Uterus (tissue), 4 donors: Measurements from ENCODE around the gene POLD3. TPM values are rescaled to one million over a fixed set of nuclear protein-coding genes. Genes with fewer than 3 reads are reported as not detected.
A peak's percentile ranks its signal among the peaks of the same experiment; 100 is the strongest.

ENCODE experiments used
- DNase-seq, 2 donors: peaks; one replicate each; pipeline ENCODE4 v3.0.0-alpha.2; 2019 to 2020
- H3K27ac ChIP-seq, 2 donors: fragments of 200-600 bp; sonication (generic); 1 replicate in 1 of 2; 2 replicates in 1 of 2; pipeline ENCODE4 v1.5.1; 2016 to 2018
- H3K27me3 ChIP-seq, 2 donors: fragments of 200-600 bp; sonication (generic); one replicate each; pipeline ENCODE4 v1.5.1; 2018 to 2019; ENCODE audit warnings: control low read depth in 1 of 2
- H3K36me3 ChIP-seq, 2 donors: fragments of 200-600 bp; sonication (generic); one replicate each; pipeline ENCODE4 v1.5.1; 2019; ENCODE audit warnings: control low read depth in 1 of 2
- H3K4me1 ChIP-seq, 2 donors: fragments of 200-600 bp; sonication (generic); one replicate each; pipeline ENCODE4 v1.5.1; 2018 to 2019; ENCODE audit warnings: control low read depth in 1 of 2
- H3K4me3 ChIP-seq, 2 donors: fragments of 200-600 bp; sonication (generic); 1 replicate in 1 of 2; 2 replicates in 1 of 2; pipeline ENCODE4 v1.5.1; 2018 to 2019; ENCODE audit warnings: mild to moderate bottlenecking in 1 of 2
- H3K9me3 ChIP-seq, 2 donors: fragments of 200-600 bp; sonication (generic); one replicate each; pipeline ENCODE4 v1.5.1; 2019; ENCODE audit warnings: control low read depth in 1 of 2
- CTCF ChIP-seq, 4 experiments: fragments of 200-600 bp in 2 of 4; fragments of 450-650 bp in 2 of 4; sonication (generic) in 2 of 4; IDR thresholded peaks; one replicate each; pipeline ENCODE4 v1.5.1; 2016 to 2019; ENCODE audit warnings: antibody characterized with exemption in 4 of 4, mild to moderate bottlenecking in 2 of 4, moderate library complexity in 1 of 4
- POLR2A ChIP-seq, 2 donors: fragments of 450-650 bp; IDR thresholded peaks; one replicate each; pipeline ENCODE4 v1.6.1; 2016; ENCODE audit warnings: antibody characterized with exemption in 2 of 2, mild to moderate bottlenecking in 1 of 2, moderate library complexity in 1 of 2
- intact Hi-C: fragments of 100-400 bp; cut with DNase I; formaldehyde crosslinking; loops from one replicate; pipeline ENCODE4 v1.15.1; 2023; ENCODE audit warnings: low total_unique reads
- total RNA-seq, 4 donors: library from RNA; depleted of rRNA in 3 of 4; stranded (reverse); fragments of >200 nt in 3 of 4; gene quantifications; one replicate each; pipeline versions ENCODE4 v1.1.0 to v1.2.4, GENCODE V29; 2014 to 2023
- donor health status: DM: yes; HTN: yes; CAD: no.

The POLD3 gene
- total RNA-seq, 4 donors from 2014 or later, result 10.3 to 32.1 (median 21.3) TPM

- no peaks in the 10 kb centered on the region for H3K9me3 ChIP-seq
- TF ChIP-seq CTCF (IDR thresholded peaks at IDR 0.05) (no peak), POLR2A (IDR thresholded peaks at IDR 0.05) (no peak)
- intact Hi-C loops, result no loop called here
- no peak for DNase-seq
- no peaks in the 10 kb centered on the region for H3K36me3 ChIP-seq
- no peak overlapping the region for H3K4me3 ChIP-seq
- no peak overlapping the region for H3K27ac ChIP-seq
- H3K4me1 ChIP-seq, result peaks cover 0 to 6% of the 10 kb centered on the region in 2 donors
- H3K27me3 ChIP-seq, result no peaks in the 10 kb centered on the region
Observed at GRCh38 chr11:74626130-74626529, 33.7 kb downstream of the POLD3 start.

- Histone ChIP-seq H3K4me3 (no peak overlapping the region), H3K36me3 (no peaks in the 10 kb centered on the region), H3K27me3 (no peaks in the 10 kb centered on the region), H3K4me1 (peaks cover 0 to 6% of the 10 kb centered on the region in 2 donors), H3K9me3 (no peaks in the 10 kb centered on the region), H3K27ac (no peak overlapping the region)
- DNase-seq, result no peak
- intact Hi-C loops, result no loop called here
- TF ChIP-seq POLR2A (IDR thresholded peaks at IDR 0.05), result no peak
- no peak for TF ChIP-seq CTCF (IDR thresholded peaks at IDR 0.05)
Observed at GRCh38 chr11:74626604-74627003, 34.2 kb downstream of the POLD3 start.

GRCh38 chr11:74627381-74627780 lies 35.0 kb downstream of the POLD3 start:
- DNase-seq, result no peak
- Histone ChIP-seq H3K4me1 (peaks cover 0 to 6% of the 10 kb centered on the region in 2 donors), H3K36me3 (no peaks in the 10 kb centered on the region), H3K9me3 (no peaks in the 10 kb centered on the region), H3K27ac (no peak overlapping the region), H3K4me3 (no peak overlapping the region), H3K27me3 (no peaks in the 10 kb centered on the region)
- intact Hi-C loops, result no loop called here
- TF ChIP-seq CTCF (IDR thresholded peaks at IDR 0.05) (no peak), POLR2A (IDR thresholded peaks at IDR 0.05) (no peak)

- Histone ChIP-seq H3K27me3 (no peaks in the 10 kb centered on the region), H3K4me1 (peaks cover 0 to 11% of the 10 kb centered on the region in 2 donors), H3K9me3 (no peaks in the 10 kb centered on the region), H3K36me3 (no peaks in the 10 kb centered on the region), H3K4me3 (no peak overlapping the region), H3K27ac (peak overlapping the region in 1 of 2 donors; percentile 44)
- no peak for TF ChIP-seq CTCF (IDR thresholded peaks at IDR 0.05)
- DNase-seq, result no peak
- intact Hi-C loops, result no loop called here
Observed at GRCh38 chr11:74630043-74630442, 37.7 kb downstream of the POLD3 start.

- TF ChIP-seq POLR2A (IDR thresholded peaks at IDR 0.05), result no peak
- no peak for TF ChIP-seq CTCF (IDR thresholded peaks at IDR 0.05)
- DNase-seq, result no peak
- no peaks in the 10 kb centered on the region for H3K27me3 ChIP-seq
- H3K4me3 ChIP-seq, result no peak overlapping the region
- intact Hi-C loops, result no loop called here
- H3K4me1 ChIP-seq, result peaks cover 0 to 11% of the 10 kb centered on the region in 2 donors
- peak overlapping the region; percentile 69 to 73 for H3K27ac ChIP-seq
- H3K9me3 ChIP-seq, result no peaks in the 10 kb centered on the region
- no peaks in the 10 kb centered on the region for H3K36me3 ChIP-seq
Observed at GRCh38 chr11:74633406-74634393, 41.3 kb downstream of the POLD3 start.
